Amygdala (tissue), 56 donors: ENCODE measurements around the gene ZBED4.
"Not testable (repeated sequence)": the region's sequence is repeated elsewhere in the genome, so short reads cannot be mapped to it uniquely, and the experiment has no call there.

Experiments used
- DNase-seq, 56 donors: peaks; one replicate each; lab custom pipeline; 2025; lab: John Stamatoyannopoulos, UW

ZBED4 gene, protein sequence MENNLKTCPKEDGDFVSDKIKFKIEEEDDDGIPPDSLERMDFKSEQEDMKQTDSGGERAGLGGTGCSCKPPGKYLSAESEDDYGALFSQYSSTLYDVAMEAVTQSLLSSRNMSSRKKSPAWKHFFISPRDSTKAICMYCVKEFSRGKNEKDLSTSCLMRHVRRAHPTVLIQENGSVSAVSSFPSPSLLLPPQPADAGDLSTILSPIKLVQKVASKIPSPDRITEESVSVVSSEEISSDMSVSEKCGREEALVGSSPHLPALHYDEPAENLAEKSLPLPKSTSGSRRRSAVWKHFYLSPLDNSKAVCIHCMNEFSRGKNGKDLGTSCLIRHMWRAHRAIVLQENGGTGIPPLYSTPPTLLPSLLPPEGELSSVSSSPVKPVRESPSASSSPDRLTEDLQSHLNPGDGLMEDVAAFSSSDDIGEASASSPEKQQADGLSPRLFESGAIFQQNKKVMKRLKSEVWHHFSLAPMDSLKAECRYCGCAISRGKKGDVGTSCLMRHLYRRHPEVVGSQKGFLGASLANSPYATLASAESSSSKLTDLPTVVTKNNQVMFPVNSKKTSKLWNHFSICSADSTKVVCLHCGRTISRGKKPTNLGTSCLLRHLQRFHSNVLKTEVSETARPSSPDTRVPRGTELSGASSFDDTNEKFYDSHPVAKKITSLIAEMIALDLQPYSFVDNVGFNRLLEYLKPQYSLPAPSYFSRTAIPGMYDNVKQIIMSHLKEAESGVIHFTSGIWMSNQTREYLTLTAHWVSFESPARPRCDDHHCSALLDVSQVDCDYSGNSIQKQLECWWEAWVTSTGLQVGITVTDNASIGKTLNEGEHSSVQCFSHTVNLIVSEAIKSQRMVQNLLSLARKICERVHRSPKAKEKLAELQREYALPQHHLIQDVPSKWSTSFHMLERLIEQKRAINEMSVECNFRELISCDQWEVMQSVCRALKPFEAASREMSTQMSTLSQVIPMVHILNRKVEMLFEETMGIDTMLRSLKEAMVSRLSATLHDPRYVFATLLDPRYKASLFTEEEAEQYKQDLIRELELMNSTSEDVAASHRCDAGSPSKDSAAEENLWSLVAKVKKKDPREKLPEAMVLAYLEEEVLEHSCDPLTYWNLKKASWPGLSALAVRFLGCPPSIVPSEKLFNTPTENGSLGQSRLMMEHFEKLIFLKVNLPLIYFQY

GRCh38 chr22:49852898-49853894 lies at the start of gene ZBED4:
Gene ZBED4 (plus strand): TSS chr22:49853844. CDS start chr22:49883663, 29,819 bp downstream.
- peak; percentile 32 to 98 (median 90) for DNase-seq

- DNase-seq, result no peak
These were observed 46.5 kb upstream of the ZBED4 start for GRCh38 chr22:49807129-49807528.

- DNase-seq, result no peak
These were observed 45.6 kb upstream of the ZBED4 start for GRCh38 chr22:49807780-49808708.

DNA sequence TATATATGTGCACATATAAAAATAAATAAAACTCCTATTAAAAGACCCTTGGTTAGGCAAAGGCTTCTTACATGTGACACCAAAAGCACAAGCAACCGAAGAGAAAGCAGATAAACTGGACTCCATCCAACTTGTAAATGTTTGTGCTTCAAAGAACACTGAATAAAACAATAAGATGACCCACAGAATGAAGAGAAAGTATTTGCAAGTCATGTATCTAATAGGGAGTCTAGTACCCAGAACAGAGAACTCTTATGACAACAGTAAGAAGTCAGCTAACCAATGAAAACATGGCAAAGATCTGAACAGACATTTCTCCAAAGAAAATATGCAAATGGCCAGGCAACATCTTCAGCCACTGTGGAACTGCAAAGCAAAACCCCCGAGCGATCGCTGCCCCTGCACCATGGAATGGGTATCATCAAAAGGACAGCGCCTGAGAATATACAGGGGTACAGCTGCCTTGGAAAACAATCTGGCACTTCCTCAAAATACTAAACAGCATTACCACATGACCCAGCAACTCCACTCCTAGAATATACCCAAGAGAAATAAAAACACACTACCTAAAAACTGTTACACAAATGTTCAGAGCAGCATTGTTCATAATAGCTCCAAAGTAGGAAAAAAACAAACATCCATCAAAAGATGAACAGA lies 43.2 kb upstream of the ZBED4 start:
- no peak for DNase-seq

DNA sequence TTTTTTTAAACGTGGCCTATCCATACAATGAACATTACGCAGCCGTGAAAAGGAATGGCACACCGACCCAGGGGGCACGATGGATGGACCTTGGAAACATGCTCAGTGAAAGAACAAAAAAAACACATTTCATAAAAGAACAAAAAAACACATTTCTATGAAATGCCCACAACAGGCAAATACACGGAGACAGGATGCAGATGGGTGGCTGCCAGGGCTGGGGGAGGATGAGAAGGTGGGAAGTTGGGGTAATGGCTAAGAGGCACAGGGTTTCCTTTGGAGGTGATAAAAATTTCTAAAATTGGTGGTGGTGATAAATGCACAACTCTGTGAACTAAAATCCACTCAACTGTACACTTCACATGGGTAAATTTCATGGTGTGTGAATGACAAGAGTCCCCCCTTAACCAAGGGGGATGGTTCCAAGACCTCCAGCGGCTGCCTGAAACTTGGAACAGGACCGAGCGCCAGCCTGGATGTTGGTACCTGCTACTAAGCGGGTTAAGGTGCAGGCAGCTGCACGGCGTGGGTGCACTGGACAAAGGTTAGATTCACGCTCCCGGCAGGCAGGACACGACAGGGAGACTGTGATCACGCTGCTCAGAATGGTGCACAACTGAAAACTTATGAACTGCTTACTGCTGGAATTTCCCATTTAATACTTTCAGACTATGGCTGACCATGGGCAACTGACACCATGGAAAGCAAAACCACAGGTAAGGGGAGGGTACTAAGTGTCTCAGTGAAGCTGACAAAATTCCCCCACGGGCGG lies 42.4 kb upstream of the ZBED4 start:
- no peak for DNase-seq

GRCh38 chr22:49812838-49813237 lies 40.8 kb upstream of the ZBED4 start:
- no peak for DNase-seq

DNA sequence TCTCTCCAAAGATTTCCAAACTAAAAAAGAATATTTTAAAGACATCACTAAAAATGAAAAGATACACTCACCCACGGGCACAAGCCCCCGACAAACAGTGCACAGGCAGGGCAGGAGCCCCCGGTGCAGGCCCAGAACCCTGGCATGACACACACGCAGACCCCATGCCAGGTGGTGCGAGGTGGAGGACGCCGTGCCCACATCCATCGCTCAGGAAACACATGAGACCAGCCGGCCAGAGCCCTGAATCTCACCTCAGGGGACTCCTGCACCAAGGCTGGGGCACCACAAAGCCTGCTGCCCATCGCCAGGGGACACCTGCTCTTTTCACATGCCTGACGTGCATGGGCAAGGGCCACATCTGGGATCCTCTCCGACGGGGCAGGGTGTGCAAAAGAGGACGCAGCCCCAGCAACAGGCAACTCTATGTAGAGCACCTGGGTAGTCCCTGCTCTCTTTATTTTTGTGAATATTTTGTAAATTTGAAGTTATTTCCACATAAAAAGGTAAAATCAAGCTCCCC lies 39.4 kb upstream of the ZBED4 start:
- no peak for DNase-seq

DNA sequence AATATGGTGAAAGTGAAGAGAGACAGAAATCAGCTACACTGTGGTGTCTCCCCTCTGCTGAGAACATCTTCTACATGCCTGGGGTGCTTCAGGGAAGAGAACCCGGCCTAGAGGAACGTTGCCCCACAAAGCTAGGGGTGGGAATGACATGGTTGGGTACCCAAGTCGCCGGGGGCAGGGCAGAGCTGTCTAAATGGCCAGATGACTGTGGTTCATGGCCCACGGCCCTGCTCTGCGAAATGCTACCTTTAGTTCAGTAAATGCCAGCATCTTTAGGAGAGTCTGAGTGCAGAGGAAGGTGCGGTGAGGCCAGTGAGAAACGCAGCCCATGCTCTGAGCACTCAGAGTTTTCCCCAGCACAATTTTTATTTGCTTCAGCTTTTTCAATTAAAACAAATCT lies 38.8 kb upstream of the ZBED4 start:
- DNase-seq, result no peak

DNA sequence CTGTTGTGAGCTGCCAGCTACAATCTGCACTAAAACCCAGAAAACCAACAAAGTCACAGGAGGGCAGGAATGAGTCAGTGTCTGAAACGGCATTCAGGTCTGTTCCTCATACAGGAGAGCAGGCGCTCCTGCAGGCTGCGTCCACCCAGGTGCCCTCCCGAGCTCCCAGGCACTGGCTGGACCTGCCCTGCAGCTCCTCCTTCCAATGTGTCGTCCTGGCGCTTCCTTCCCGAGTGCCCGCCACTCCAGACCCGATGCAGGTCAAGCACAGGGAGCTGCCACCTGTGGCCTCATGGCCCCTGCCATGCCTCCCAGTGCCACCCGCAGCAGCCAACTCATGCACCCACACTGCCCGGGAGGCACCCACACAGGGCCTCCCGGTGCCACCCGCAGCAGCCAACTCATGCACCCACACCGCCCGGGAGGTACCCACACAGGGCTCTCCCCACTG lies 38.0 kb upstream of the ZBED4 start:
- DNase-seq, result no peak

GRCh38 chr22:49817359-49817758 lies 36.3 kb upstream of the ZBED4 start:
- no peak for DNase-seq

DNA sequence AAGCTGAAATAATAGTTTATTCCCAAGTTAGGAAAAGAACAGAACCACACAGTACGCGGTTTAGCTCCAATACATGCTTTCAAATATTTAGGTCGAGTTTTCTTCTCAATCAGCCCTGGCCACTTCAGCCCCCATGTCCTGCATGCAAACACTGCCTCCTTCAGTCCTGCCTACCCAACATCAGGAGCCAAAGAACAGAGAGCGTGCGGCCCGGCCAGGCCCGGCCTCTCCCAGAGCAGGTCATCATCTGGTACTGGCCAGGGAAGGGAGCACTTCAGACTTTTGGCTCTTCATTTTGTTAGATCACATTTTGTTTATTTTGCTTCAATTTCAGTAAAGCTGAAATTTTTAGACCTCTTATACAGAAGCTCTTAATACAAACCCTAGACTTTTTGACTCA lies 32.7 kb upstream of the ZBED4 start:
- DNase-seq, result no peak

DNA sequence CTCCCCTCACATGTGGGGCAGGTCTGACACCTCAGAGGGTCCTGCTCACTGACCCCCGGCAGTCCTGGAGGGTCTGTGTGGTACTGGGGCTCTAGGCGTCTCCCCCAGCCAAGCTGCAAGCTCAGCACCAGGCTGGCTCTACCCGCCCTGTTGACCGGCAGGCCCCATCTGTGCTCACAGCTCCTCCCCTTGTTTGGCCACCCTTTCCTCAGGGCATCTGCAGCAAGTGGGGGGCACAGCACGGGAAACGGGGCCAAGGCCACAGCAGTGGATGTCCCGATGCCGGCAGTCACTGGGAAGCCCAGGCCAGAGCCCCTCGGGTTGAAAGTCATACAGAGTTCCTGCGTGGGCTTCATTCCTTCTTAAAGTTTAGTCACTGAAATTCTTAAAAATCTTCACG lies 31.9 kb upstream of the ZBED4 start:
- not testable (repeated sequence) for DNase-seq

DNA sequence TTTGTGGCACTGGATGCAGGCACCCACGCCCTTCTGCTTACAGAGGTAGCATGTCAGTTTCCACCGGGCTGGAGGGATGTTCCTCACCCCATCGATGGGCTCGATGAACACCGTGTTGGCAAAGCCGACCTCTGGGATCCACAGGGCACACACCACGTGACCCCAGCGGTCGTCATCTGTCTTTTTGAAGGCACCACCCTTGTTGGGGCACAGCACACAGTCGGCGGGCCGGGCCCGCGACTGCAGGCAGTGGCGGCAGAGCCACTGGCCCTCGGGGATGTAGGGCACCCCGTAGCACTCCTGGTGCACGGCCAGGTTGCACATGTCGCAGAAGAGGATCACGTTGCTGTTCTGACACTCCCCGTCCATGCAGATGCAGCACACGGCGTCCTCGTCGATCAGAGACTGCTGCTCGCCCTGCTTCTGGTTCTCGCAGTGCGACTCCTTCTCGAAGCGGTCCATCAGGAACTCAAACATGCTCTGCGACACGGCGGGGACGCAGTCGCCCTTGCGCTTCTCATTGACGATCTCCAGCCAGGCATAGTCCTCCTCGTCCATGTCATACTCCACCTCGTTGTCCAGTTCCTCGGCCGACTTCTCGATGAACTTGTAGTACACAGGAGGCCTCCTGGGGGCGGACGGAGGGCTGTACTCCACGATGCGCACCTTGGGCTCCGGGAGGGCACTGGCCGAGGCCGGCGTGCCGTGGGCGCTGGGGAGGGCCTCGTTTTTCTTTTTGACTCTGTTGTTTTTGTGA lies 30.2 kb upstream of the ZBED4 start:
- no peak for DNase-seq

DNA sequence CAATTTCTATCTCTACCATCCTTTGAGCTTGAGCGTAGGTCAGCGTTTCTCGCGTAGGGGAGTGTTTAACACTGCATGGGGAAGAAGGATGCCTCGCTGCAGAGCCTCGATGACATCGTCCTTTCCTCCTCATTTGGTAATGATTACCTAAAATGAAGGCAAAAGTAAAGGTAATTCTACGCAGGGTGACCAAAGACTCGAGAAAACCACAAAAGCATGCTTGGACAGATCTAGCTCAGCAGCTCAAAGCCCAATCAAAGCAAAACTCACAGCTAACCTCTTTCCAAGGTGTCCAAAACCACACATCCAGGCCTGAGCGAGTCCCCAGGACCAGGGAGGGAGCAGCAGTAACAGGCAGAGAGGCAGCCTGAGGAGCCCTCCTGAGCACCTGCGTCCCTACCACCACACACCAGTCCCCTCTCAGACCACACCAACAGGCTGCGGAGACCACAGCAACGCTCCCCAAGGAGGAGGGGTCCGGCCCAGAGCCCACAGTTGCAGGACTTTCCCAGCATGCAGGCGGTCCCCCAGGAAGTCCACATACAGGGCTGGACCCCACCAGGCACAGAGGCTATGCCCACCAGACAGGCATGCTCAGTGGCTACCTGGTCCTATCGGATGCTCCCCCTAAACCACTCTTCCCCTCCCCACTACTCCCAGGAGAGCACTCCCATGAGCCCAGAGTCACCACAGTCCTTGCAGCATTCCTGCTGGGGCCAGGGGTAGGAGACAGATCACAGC lies 29.3 kb upstream of the ZBED4 start:
- DNase-seq, result no peak

GRCh38 chr22:49824936-49825335 lies 28.7 kb upstream of the ZBED4 start:
- DNase-seq, result no peak

- DNase-seq, result no peak
These were observed 28.2 kb upstream of the ZBED4 start for GRCh38 chr22:49825436-49825835.
